ENCODE results near the gene RRP12. TPM values are rescaled to one million over a fixed set of nuclear protein-coding genes. Genes with fewer than 3 reads are reported as not detected.

The RRP12 gene
- total and polyA plus RNA-seq, 11 donors = 6.0 to 61.2 (median 21.5) TPM

- intact Hi-C loops (cut with DNase I) = no loop called here
- Histone ChIP-seq H3K4me3 (no peak overlapping the region), H3K36me3 (peaks cover 0 to 75% (median 55%) of the 10 kb centered on the region in 9 donors), H3K4me1 (peaks cover 0 to 7% (median 0%) of the 10 kb centered on the region in 12 donors), H3K9me3 (no peaks in the 10 kb centered on the region), H3K27ac (no peak overlapping the region), H3K27me3 (no peaks in the 10 kb centered on the region)
- ATAC-seq (no peak), DNase-seq (no peak)
- TF ChIP-seq POLR2A (IDR thresholded peaks at IDR 0.05) (no peak), CTCF (IDR thresholded peaks at IDR 0.05) (no peak)
- WGBS, 4 donors = 95 to 97% (median 97%) methylated on average over 6 of the region's 6 CpGs; no CpG with 5 or more reads in 1 of the 4 donors
Observed at GRCh38 chr10:97384641-97385040, 16.5 kb downstream of the RRP12 start.

GRCh38 chr10:97384156-97384555 lies 17.0 kb downstream of the RRP12 start:
- Histone ChIP-seq H3K36me3 (peaks cover 0 to 75% (median 55%) of the 10 kb centered on the region in 9 donors), H3K9me3 (no peaks in the 10 kb centered on the region)
- WGBS, 4 donors = 92 to 100% (median 97%) methylated on average over 3 to 5 of the region's 5 CpGs

GRCh38 chr10:97383159-97383558 lies 18.0 kb downstream of the RRP12 start:
- WGBS, 4 donors = 92 to 96% (median 95%) methylated on average over 7 of the region's 7 CpGs
- Histone ChIP-seq H3K27ac (no peak overlapping the region), H3K36me3 (peaks cover 0 to 76% (median 55%) of the 10 kb centered on the region in 9 donors), H3K9me3 (no peaks in the 10 kb centered on the region), H3K27me3 (no peaks in the 10 kb centered on the region), H3K4me3 (no peak overlapping the region), H3K4me1 (peaks cover 0 to 7% (median 0%) of the 10 kb centered on the region in 12 donors)
- intact Hi-C loops (cut with DNase I) = no loop called here
- ATAC-seq = no peak
- TF ChIP-seq POLR2A (IDR thresholded peaks at IDR 0.05) = no peak
- TF ChIP-seq CTCF (IDR thresholded peaks at IDR 0.05) = no peak
- DNase-seq = no peak

More at GRCh38 chr10:97384156-97384555, 17.0 kb downstream of the RRP12 start:
- intact Hi-C loops (cut with DNase I) = no loop called here
- peaks cover 0 to 7% (median 0%) of the 10 kb centered on the region in 12 donors for H3K4me1 ChIP-seq
- TF ChIP-seq POLR2A (IDR thresholded peaks at IDR 0.05) = no peak
- TF ChIP-seq CTCF (IDR thresholded peaks at IDR 0.05) = no peak
- no peak overlapping the region for H3K27ac ChIP-seq
- no peak overlapping the region for H3K4me3 ChIP-seq
- ATAC-seq (no peak), DNase-seq (no peak)
- H3K27me3 ChIP-seq = no peaks in the 10 kb centered on the region

GRCh38 chr10:97381626-97382025 lies 19.5 kb downstream of the RRP12 start:
- 82 to 96% (median 92%) methylated on average over 8 of the region's 8 CpGs for WGBS, 4 donors
- TF ChIP-seq CTCF (IDR thresholded peaks at IDR 0.05) (no peak), POLR2A (IDR thresholded peaks at IDR 0.05) (no peak)

More at GRCh38 chr10:97381626-97382025, 19.5 kb downstream of the RRP12 start:
- ATAC-seq = no peak
- H3K27ac ChIP-seq = no peak overlapping the region
- no peaks in the 10 kb centered on the region for H3K27me3 ChIP-seq
- H3K36me3 ChIP-seq = peaks cover 0 to 78% (median 53%) of the 10 kb centered on the region in 9 donors
- DNase-seq = no peak
- intact Hi-C loops (cut with DNase I) = no loop called here
- H3K9me3 ChIP-seq = no peaks in the 10 kb centered on the region
- no peak overlapping the region for H3K4me3 ChIP-seq
- H3K4me1 ChIP-seq = peaks cover 0 to 7% (median 0%) of the 10 kb centered on the region in 12 donors

Data from heart left ventricle (tissue), 16 donors.